MG63 (cell line): ENCODE results near the gene NPFF. TPM values are rescaled to one million over a fixed set of nuclear protein-coding genes. Genes with fewer than 3 reads are reported as not detected.
"Not testable (repeated sequence)": the region's sequence is repeated elsewhere in the genome, so short reads cannot be mapped to it uniquely, and the experiment has no call there.

Experiments used
- DNase-seq: peaks from one replicate; pipeline ENCODE4 v3.0.0-alpha.2; 2020
- H3K27me3 ChIP-seq: fragments of 250-450 bp; sonication (Bioruptor Pico); 2 replicates; pipeline ENCODE4 v1.5.1; 2020; ENCODE audit warnings: mild to moderate bottlenecking, moderate library complexity
- H3K36me3 ChIP-seq: fragments of 250-450 bp; sonication (Bioruptor Pico); 2 replicates; pipeline ENCODE4 v1.5.1; 2020; ENCODE audit warnings: mild to moderate bottlenecking, moderate library complexity
- H3K4me3 ChIP-seq: fragments of 250-450 bp; sonication (Bioruptor Pico); 2 replicates; pipeline ENCODE4 v1.5.1; 2020; ENCODE audit warnings: mild to moderate bottlenecking, moderate library complexity
- H3K9me3 ChIP-seq: fragments of 250-450 bp; sonication (Bioruptor Pico); 2 replicates; pipeline ENCODE4 v1.5.1; 2020; ENCODE audit warnings: mild to moderate bottlenecking, moderate library complexity
- total RNA-seq: library from RNA; depleted of rRNA; stranded (reverse); fragments of >200 nt; shearing (Covaris generic); gene quantifications from 2 replicates; pipeline ENCODE4 v1.2.3, GENCODE V29; 2014; ENCODE audit warnings: low replicate concordance; rRNA removed

The NPFF gene, protein sequence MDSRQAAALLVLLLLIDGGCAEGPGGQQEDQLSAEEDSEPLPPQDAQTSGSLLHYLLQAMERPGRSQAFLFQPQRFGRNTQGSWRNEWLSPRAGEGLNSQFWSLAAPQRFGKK
- not detected in 2 replicates for total RNA-seq

DNA sequence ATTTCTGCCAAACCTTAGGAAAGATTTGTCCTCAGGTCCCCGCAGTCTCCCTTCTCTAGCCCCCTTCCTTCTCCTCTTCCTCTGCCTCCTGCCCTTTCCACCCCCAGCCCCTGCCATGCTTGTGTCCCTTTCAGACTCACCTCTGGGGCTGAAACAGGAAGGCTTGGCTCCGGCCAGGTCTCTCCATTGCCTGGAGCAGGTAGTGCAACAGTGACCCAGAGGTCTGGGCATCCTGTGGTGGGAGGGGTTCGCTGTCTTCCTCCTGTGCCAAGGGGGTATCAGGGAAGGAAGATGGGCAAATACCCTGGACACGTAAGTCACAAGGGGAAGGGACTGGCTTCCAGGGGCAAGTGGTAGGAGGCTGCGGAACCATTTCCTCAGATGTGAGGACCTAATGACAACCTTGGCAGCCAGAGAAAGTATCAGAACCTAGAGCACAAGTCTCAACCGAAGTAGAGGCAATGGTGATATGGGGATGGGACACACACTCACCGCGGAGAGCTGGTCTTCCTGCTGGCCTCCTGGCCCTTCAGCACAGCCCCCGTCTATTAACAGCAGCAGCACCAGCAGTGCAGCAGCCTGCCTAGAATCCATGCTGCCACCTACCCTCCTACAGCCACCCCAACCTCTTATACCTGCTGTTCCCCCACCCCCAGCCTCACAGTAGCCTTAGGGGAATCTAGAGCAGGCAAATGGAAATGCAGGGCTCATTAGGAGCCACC, at the start of gene NPFF:
TSS of gene NPFF (minus strand) at position 604 of the 722 bp plus-strand sequence. CDS start at position 594, 10 bp downstream.
- Histone ChIP-seq H3K4me3 (no peak within 1 kb of the TSS), H3K27me3 (no peaks in the 10 kb centered on the region), H3K36me3 (peaks cover 63% of the 10 kb centered on the region), H3K9me3 (no peaks in the 10 kb centered on the region)
- no peak for DNase-seq

DNA sequence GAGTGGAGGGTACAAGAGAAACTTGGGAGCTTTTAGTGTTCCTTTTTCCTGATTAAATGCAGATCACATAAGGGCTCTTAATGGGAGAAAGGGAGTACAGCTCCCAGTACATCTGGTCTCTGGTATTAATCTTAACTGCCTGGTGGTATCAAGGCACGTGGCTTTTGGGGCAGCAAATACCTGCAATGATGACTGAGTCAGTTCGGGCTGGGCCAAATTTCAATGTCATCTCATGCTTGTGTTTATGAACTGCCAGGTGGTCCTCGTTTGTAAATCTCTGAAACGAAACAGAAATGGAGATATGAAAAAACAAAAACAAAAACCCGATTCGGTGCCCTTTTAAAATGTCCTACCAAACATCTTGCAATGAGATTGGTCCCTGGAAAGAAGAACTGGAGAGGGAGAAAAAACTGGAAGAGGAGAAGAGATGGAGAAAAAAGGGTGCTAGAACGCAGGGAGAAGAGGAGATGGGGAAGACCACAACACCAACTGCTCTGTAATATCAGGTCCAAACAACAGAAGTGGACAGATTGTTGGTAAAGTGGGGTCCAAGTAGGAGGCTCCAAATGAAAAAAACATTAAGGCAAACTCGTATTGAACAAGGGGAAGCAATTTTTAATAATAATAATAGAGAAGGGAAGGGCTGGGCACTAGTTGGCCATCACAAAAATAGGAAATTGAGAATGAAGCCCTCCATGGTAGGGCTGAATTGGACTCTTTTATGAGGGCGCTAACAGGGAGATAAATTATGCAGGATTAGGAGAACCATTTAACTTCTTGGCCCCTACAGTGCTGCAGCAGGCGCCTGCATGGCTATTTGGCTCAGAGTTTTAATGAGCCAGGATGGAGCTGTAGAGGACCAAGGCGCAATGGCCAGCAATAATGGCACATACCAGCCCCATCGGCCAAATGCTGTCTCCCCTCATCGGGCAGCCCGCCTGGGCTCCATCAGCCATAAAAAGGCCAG, 45.4 kb upstream of the NPFF start:
- Histone ChIP-seq H3K4me3 (no peak overlapping the region), H3K9me3 (no peaks in the 10 kb centered on the region), H3K27me3 (no peaks in the 10 kb centered on the region), H3K36me3 (peaks cover 21% of the 10 kb centered on the region)
- no peak for DNase-seq

DNA sequence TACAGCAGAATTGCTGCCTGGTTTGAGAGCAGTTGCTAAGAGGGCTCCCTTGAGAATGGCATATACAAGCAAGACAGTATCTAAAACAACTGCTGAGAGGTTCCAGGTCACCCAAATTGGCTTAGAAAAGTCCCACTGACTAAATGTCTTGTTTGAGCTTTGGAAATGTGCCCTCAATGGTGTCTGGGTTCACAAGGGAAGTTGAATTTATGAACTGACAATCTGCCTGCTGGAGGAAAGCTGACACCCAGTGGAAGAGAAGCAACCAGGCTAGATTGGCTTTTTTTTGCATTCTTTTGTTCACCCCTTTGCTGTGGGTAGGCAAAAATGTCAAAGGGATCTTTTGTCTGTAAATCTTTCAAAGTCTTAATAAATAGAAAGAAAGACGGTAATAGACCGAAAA, 44.6 kb upstream of the NPFF start:
- Histone ChIP-seq H3K36me3 (peaks cover 25% of the 10 kb centered on the region), H3K27me3 (no peaks in the 10 kb centered on the region), H3K9me3 (no peaks in the 10 kb centered on the region), H3K4me3 (no peak overlapping the region)
- DNase-seq = no peak

DNA sequence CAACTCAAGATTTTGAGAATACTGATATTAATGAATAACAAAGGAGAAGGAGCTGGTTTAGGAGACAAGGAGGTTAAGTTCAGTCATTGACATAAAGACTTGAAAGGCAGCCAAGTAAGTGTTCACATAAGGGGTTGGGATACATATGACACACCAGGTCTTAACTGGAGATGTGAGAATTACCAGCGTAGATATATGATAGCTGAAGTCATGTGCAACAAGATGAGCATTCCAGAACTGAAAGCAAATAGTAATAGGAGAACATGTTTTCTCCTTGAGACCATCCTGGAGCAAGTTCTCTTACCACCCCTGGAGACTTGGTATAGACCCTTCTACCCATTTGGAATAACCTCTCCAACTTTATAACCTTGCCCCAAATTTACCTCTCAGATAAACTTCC, 43.3 kb upstream of the NPFF start:
- Histone ChIP-seq H3K4me3 (no peak overlapping the region), H3K36me3 (peaks cover 25% of the 10 kb centered on the region), H3K27me3 (no peaks in the 10 kb centered on the region), H3K9me3 (no peaks in the 10 kb centered on the region)
- DNase-seq = no peak

DNA sequence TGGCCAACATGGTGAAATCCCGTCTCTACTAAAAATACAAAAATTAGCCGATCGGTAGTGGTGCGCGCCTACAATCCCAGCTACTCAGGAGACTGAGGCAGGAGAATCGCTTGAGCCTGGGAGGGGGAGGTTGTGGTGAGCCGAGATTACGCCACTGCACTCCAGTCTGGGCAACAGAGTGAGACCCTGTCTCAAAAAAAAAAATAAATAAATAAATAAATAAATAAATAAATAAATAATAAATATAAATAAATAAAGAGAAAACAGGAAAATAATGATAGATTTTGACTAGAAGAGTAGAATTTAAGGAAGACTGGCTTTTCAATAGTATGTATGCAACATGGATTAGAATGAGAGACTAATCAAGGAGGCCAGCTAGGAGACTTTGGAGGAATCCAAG, 42.8 kb upstream of the NPFF start:
- DNase-seq, H3K27me3 ChIP-seq, H3K4me3 ChIP-seq, H3K9me3 ChIP-seq: not testable (repeated sequence)
- H3K36me3 ChIP-seq = peaks cover 25% of the 10 kb centered on the region

DNA sequence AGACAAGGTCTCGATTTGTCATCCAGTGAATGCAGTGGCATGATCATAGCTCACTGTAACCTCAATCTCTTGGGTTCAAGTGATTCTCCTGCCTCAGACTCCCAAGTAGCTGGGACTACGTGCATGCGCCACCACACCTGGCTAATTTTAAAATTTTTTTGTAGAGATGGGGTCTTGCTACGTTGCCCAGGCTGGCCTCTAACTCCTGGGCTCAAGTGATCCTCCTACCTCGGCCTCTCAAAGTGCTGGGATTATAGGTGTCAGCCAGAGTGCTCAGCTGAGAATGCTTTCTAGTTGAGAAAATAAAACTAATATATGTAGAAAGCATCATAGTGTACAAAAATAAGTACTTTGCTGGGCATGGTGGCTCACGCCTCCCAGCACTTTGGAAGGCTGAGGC, 41.1 kb upstream of the NPFF start:
- H3K36me3 ChIP-seq = peaks cover 27% of the 10 kb centered on the region
- H3K9me3 ChIP-seq, DNase-seq, H3K27me3 ChIP-seq, H3K4me3 ChIP-seq: not testable (repeated sequence)

DNA sequence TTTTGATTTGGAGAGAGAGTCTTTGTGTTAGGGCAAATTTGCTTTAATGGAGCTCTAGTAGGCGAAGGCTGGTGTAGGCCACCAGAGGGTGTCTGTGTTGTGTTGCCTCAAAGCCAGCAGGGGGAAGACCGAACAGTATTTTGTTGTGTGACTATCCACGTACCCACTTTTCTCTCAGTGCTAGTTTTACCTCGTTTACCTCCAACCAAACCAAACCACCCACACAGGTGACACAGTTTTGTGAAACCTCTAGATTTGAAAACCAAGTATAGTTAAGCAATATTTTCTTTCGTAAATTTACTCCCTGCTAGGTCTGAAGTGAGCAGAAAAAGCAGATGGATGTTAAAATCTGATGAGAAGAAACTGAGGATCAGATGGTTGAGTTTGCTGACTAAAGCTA, 36.3 kb upstream of the NPFF start:
- peak; percentile 55 for DNase-seq

DNA sequence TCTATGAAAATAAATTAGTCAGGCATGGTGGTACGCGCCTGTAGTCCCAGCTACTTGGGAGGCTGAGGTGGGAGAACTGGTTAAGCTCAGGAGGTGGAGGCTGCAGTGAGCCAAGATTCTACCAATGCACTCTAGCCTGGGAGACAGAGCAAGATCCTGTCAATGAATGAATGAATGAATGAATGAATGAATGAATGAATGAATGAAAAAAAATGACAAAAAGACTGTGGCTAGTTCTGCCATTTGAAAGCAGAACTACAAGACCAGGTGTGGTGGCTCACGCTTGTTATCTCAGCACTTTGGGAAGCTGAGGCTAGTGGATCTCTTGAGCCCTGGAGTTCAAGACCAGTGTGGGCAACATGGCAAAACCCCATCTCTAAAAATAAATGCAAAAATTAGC, 32.2 kb upstream of the NPFF start:
- DNase-seq = no peak
- no peaks in the 10 kb centered on the region for H3K9me3 ChIP-seq
- H3K27me3 ChIP-seq = no peaks in the 10 kb centered on the region
- H3K36me3 ChIP-seq = peaks cover 60% of the 10 kb centered on the region
- H3K4me3 ChIP-seq = no peak overlapping the region

More for the DNA sequence above, 36.3 kb upstream of the NPFF start:
- H3K36me3 ChIP-seq = peaks cover 39% of the 10 kb centered on the region
- H3K9me3 ChIP-seq = no peaks in the 10 kb centered on the region
- no peaks in the 10 kb centered on the region for H3K27me3 ChIP-seq
- H3K4me3 ChIP-seq = no peak overlapping the region

DNA sequence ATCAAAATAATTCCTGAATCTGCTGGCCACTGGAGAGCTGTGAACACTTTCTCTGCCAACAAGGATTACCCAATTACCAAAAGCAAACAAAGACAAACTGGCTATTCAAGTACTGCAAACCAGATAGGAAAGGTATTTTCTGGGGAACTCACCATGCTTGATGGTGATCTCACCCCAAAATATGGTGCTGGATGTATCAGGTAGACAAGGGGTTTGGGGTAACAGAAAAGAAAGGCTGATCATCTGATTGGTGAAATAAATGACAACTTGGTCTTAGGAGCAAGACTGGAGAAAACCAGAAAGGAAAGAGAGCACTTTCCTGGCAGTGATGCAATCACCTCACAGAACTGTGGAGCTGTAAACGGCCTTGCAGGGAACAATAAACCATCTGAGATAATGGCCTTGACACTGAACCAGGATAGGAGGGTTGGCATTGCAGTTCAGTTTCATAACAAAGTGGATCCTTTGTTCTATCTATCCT, 31.0 kb upstream of the NPFF start:
- Histone ChIP-seq H3K4me3 (no peak overlapping the region), H3K36me3 (peaks cover 70% of the 10 kb centered on the region), H3K27me3 (no peaks in the 10 kb centered on the region), H3K9me3 (no peaks in the 10 kb centered on the region)
- no peak for DNase-seq

DNA sequence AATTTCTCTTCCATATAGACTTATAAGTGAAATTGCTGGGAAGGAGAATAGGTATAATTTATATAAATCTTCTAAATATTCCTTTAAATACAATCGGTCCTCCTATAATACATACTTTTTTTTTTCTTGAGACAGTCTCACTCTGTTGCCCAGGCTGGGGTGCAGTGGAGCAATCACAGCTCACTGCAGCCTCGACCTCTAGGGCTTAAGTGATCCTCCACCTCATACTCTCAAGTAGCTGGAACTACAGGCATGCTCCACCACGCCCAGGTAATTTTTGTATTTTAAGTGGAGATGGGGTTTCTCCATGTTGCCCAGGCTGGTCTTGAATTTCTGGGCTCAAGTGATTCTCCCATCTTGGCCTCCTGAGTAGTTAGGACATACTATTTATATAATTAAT, 29.7 kb upstream of the NPFF start:
- no peak for DNase-seq
- Histone ChIP-seq H3K4me3 (no peak overlapping the region), H3K9me3 (no peaks in the 10 kb centered on the region), H3K27me3 (no peaks in the 10 kb centered on the region), H3K36me3 (peaks cover 73% of the 10 kb centered on the region)

DNA sequence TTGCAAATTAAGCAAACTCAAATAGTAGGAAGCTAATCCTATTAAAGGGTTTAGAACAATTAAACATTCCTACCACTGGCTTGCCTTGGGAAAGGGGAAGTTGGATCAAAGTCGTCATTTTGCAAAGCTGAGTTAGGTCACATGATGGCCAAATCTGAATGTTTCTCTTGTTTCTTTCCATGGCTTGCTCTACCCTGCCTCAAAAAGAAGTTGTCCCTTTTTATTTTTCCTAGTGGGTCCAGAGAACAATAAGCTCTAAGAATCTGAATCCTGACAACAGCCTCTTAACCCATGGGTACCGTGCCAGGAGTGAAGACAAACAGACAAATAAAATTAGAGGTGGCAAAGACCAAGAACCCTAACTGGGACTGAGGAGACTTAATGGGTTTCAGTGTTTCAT, 26.2 kb upstream of the NPFF start:
- Histone ChIP-seq H3K27me3 (no peaks in the 10 kb centered on the region), H3K36me3 (peaks cover 76% of the 10 kb centered on the region), H3K4me3 (no peak overlapping the region), H3K9me3 (no peaks in the 10 kb centered on the region)
- no peak for DNase-seq

DNA sequence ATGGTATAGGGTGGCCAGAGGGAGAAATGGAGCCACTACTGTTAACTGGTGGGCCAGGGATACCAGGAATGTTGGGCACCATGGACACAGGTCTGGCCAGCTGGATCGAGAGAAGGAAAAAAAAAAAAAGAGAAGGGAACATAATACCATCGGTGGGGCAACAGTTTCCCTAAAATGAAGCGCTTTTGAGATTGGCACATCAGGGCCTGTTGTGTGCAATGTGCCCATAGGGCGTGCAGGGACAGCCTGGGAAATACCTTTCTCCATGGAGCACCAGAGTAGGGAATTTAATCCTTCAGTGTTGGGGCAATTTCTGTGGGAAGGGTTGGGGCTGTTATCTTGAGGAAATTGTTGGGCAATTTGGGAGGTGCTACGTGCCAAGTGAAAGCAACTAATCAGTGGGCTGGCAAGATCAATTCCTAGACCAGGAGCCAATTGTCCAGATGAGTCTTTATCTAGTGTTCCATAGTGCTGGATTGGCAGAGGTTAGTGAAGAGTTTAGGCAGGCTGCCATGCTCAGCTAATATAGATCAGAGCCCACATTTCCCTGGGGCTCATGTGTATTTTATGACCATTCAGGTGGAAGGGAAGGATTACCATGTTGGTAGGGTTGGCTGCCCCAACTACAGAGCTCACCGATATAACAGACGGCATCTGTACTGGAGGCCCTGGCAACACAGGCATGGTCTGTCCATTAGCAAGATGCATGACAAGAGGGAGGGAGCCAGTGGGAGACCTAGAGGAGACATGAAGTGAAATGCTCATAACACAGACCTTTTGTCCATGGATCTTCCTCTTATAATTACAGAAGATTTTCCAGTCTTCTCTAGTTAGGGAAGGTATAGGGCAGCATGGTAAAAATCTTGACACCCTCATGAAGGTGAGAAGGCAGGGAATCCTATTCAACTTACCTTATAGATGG, 25.5 kb upstream of the NPFF start:
- no peak overlapping the region for H3K4me3 ChIP-seq
- no peaks in the 10 kb centered on the region for H3K9me3 ChIP-seq
- H3K36me3 ChIP-seq = peaks cover 77% of the 10 kb centered on the region
- no peaks in the 10 kb centered on the region for H3K27me3 ChIP-seq
- peak; percentile 20 for DNase-seq

DNA sequence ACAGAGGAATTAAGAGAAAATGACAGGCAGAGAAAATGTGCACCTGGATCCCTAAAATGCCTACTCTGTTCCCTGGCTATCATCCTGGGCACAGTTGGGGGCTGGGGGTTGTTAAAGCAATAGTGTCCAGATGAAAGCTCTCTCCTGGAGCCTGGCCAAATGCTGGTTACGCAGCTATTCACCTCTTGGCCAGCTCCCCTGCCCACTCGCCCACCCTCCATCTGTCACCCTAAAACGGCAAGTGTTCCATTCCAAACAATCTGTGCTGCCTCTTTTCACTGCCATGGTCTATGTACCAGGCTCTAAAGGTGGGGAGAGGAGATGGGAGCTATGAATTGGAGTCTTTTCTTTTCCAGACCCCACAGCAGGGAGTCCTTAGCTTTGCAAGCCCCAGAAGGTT, 24.7 kb upstream of the NPFF start:
- Histone ChIP-seq H3K27me3 (no peaks in the 10 kb centered on the region), H3K4me3 (no peak overlapping the region), H3K36me3 (peaks cover 71% of the 10 kb centered on the region), H3K9me3 (no peaks in the 10 kb centered on the region)
- peak; percentile 6 for DNase-seq

DNA sequence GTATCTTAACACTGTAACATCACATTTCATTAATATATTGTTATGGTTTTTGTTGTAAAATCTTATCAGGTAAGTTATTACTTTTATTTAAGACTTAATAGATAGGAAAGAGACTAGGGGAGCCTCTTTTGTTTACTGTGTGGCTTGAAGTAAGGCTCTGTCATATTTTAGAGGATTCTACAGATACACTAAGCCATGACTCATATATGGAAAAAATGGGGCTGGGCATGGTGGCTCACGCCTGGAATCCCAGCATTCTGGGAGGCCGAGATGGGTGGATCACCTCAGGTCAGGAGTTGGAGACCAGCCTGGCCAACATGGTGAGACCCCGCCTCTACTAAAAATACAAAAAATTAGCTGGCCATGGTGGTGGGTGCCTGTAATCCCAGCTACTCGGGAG, 23.6 kb upstream of the NPFF start:
- Histone ChIP-seq H3K27me3 (no peaks in the 10 kb centered on the region), H3K36me3 (peaks cover 62% of the 10 kb centered on the region), H3K4me3 (no peak overlapping the region), H3K9me3 (no peaks in the 10 kb centered on the region)
- peak; percentile 52 for DNase-seq

DNA sequence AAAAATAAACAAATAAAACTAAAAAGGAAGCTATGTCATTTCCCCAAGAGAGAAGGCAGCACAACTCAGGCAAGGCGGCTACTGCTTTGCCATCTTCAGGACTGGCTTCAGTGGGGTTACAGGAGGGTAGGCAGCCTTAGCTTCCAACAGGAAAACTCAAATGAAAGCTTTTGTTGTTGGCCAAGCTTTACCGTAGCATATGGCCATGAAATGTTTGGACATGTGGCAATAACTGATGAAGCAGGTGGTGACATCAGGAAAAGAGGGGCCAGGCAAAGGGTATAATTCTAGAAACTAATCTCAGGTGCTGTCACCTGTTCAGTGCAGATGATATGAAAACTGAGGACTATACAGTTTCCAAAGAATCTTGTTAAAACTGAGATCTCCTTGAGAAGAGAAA, 22.8 kb upstream of the NPFF start:
- Histone ChIP-seq H3K36me3 (peaks cover 61% of the 10 kb centered on the region), H3K27me3 (no peaks in the 10 kb centered on the region)

DNA sequence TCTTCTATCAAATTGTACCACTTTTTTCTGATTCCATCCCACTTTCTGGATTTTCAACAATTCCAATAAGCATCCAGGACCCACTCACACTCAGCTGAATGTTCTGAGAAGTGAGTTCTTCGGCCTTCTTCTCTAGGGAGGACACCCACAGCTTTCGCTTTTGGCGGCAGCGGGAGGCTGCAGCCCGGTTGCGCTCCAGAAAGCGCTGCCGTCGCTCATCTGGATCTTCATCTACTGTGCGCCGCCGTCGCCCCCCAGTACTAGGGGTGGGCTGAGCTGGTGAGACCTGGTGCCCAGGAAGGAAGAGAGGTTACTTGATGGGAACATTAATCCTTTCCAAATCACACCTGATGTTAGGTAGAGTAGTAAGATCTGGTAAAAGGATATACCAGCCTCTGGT, 17.2 kb upstream of the NPFF start:
- no peak for DNase-seq
- Histone ChIP-seq H3K4me3 (no peak overlapping the region), H3K27me3 (no peaks in the 10 kb centered on the region), H3K9me3 (no peaks in the 10 kb centered on the region), H3K36me3 (peaks cover 54% of the 10 kb centered on the region)

More for the DNA sequence above, 22.8 kb upstream of the NPFF start:
- H3K4me3 ChIP-seq = no peak overlapping the region
- no peaks in the 10 kb centered on the region for H3K9me3 ChIP-seq
- DNase-seq = no peak
